Subcutaneous abdominal adipose tissue (tissue), 5 donors: ENCODE results near the gene MMD2.

Experiments used
- H3K27ac ChIP-seq: one replicate; pipeline ENCODE4 v1.7.0; 2013; ENCODE audit warnings: low read depth, mild to moderate bottlenecking, inconsistent platforms, low read length, moderate library complexity
- H3K27me3 ChIP-seq, 5 donors: one replicate each; pipeline ENCODE4 v1.7.0; 2013; ENCODE audit warnings: low read length in 5 of 5, inconsistent platforms in 1 of 5; ENCODE audit not compliant: control insufficient read depth in 5 of 5, insufficient read depth in 4 of 5
- H3K36me3 ChIP-seq, 5 donors: one replicate each; pipeline ENCODE4 v1.7.0; 2013; ENCODE audit warnings: low read length in 5 of 5; ENCODE audit not compliant: control insufficient read depth in 5 of 5, insufficient read depth in 5 of 5
- H3K4me1 ChIP-seq, 5 donors: one replicate each; pipeline ENCODE4 v1.7.0; 2013; ENCODE audit warnings: low read length in 5 of 5, mild to moderate bottlenecking in 3 of 5, moderate library complexity in 1 of 5; ENCODE audit not compliant: control insufficient read depth in 5 of 5, insufficient read depth in 5 of 5
- H3K4me3 ChIP-seq, 5 donors: one replicate each; pipeline ENCODE4 v1.7.0; 2013; ENCODE audit warnings: low read length in 5 of 5, low read depth in 1 of 5
- H3K9ac ChIP-seq, 5 donors: one replicate each; pipeline ENCODE4 v1.7.0; 2013; ENCODE audit warnings: low read length in 5 of 5, mild to moderate bottlenecking in 4 of 5, moderate library complexity in 3 of 5
- H3K9me3 ChIP-seq, 5 donors: one replicate each; pipeline ENCODE4 v1.7.0; 2013; ENCODE audit warnings: low read length in 5 of 5; ENCODE audit not compliant: control insufficient read depth in 5 of 5
- donor health status: healthy.
- donor health status: healthy.
- donor health status: healthy.
- donor health status: healthy.
- donor health status: healthy.

MMD2 gene

GRCh38 chr7:4958477-4959301 is at the start of gene MMD2:
TSS of gene MMD2 (minus strand) at chr7:4959187. CDS start at chr7:4959017, 170 bp downstream.
- Histone ChIP-seq H3K4me3 (no peak within 1 kb of the TSS), H3K27me3 (peaks cover 26 to 35% (median 29%) of the 10 kb centered on the region in 5 donors), H3K9ac (no peak within 1 kb of the TSS), H3K9me3 (no peaks in the 10 kb centered on the region), H3K36me3 (no peaks in the 10 kb centered on the region), H3K4me1 (peaks cover 0 to 4% (median 3%) of the 10 kb centered on the region in 5 donors), H3K27ac (no peak within 1 kb of the TSS)

DNA sequence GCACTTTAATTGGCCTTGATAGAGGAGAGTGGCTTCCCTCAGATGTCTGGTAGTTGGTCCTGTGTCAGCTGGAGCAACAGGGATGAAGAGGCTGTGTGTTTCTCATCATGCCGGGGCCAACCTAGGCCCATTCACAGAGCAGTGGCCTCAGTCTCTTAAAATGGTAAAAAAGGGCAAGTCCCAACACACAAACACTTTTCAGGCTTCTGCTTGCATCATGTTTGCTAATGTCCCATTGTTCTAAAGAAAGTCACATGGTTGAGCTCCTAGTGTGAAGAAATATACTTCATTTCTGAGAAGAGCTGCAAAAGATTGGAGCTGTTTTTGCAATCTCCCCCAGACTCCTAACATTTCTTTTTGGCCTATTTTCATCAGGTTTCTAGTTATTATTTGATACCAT is 46.1 kb upstream of the MMD2 start:
- peaks cover 0 to 5% (median 0%) of the 10 kb centered on the region in 5 donors for H3K4me1 ChIP-seq
- H3K36me3 ChIP-seq, result peaks cover 0 to 18% (median 7%) of the 10 kb centered on the region in 5 donors
- no peaks in the 10 kb centered on the region for H3K9me3 ChIP-seq
- H3K4me3 ChIP-seq, result no peak overlapping the region
- H3K27ac ChIP-seq, result no peak overlapping the region
- H3K27me3 ChIP-seq, result no peaks in the 10 kb centered on the region
- no peak overlapping the region for H3K9ac ChIP-seq

DNA sequence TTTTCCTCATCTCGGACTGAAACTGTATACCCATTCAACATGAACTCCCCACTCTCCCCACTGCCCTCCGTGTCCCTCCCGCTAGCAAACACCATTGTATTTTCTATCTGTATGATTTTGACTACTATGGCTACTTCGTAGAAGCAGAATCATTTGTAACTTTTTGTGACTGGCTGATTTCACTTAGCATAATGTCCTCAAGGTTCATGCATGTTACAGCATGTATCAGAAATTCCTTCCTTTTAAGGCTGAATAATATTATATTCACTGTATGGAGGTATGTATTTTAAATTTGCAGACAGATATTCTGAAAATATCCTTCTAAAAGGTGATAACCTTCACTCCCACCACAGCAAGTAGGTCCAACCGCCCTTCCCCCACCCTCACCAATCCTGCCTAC is 42.9 kb upstream of the MMD2 start:
- no peak overlapping the region for H3K27ac ChIP-seq
- H3K27me3 ChIP-seq, result no peaks in the 10 kb centered on the region
- no peak overlapping the region for H3K9ac ChIP-seq

DNA sequence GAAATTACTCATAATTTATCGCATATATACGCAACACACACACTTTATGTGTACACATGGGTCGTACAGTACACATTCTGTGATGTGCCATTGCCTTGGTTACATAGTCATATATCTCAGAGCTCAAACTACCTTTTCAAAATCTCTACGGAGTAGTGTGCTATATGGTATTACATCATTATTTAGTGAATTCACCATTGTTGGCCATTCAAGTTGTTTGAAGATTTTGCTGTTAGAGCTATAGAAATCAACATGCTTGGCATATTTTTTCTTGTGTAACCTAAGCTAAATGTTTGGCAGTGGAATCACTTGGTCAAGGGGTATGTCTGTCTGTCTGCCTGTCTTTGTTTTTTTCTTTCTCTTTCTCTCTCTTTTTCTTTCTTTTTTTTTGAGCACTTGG is 42.0 kb upstream of the MMD2 start:
- Histone ChIP-seq H3K9ac (no peak overlapping the region), H3K4me3 (no peak overlapping the region), H3K27ac (no peak overlapping the region), H3K4me1 (peaks cover 0 to 5% (median 0%) of the 10 kb centered on the region in 5 donors), H3K36me3 (peaks cover 0 to 44% (median 29%) of the 10 kb centered on the region in 5 donors), H3K27me3 (no peaks in the 10 kb centered on the region), H3K9me3 (no peaks in the 10 kb centered on the region)

More for the DNA sequence above, 42.9 kb upstream of the MMD2 start:
- H3K4me3 ChIP-seq, result no peak overlapping the region
- H3K36me3 ChIP-seq, result peaks cover 0 to 35% (median 20%) of the 10 kb centered on the region in 5 donors
- peaks cover 0 to 5% (median 0%) of the 10 kb centered on the region in 5 donors for H3K4me1 ChIP-seq
- H3K9me3 ChIP-seq, result no peaks in the 10 kb centered on the region

- Histone ChIP-seq H3K27ac (no peak overlapping the region), H3K36me3 (peaks cover 0 to 56% (median 43%) of the 10 kb centered on the region in 5 donors), H3K9ac (no peak overlapping the region), H3K9me3 (no peaks in the 10 kb centered on the region), H3K4me1 (peaks cover 0 to 5% (median 0%) of the 10 kb centered on the region in 5 donors), H3K27me3 (no peaks in the 10 kb centered on the region), H3K4me3 (no peak overlapping the region)
Measured at GRCh38 chr7:4999369-4999950, 40.5 kb upstream of the MMD2 start.

- Histone ChIP-seq H3K27me3 (no peaks in the 10 kb centered on the region), H3K36me3 (peaks cover 0 to 62% (median 49%) of the 10 kb centered on the region in 5 donors), H3K9me3 (no peaks in the 10 kb centered on the region), H3K4me3 (no peak overlapping the region), H3K4me1 (peaks cover 0 to 5% (median 0%) of the 10 kb centered on the region in 5 donors), H3K9ac (no peak overlapping the region), H3K27ac (no peak overlapping the region)
Measured at GRCh38 chr7:4998910-4999309, 39.9 kb upstream of the MMD2 start.

DNA sequence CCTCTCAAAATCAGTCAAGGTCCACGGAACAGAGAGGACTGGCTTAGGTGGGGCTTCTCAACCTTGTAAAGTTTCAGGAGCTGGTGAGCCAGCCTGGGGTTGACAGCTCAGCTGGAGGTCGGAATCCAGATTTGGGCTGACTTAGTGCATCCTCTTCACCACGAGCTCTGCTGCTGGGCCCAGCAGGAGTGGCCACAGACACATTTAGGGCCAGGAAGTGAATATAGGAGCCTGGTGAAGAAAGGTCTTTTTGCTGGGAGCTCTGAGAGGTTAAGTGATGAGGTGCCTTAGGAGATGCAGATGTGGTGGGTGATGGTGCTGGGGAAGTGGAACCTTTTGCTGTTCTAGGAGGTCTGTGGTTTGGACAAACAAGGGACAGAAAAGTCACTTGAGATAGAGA is 39.3 kb upstream of the MMD2 start:
- Histone ChIP-seq H3K4me1 (peaks cover 0 to 5% (median 0%) of the 10 kb centered on the region in 5 donors), H3K27me3 (no peaks in the 10 kb centered on the region), H3K9ac (no peak overlapping the region), H3K9me3 (no peaks in the 10 kb centered on the region), H3K27ac (no peak overlapping the region), H3K4me3 (no peak overlapping the region), H3K36me3 (peaks cover 0 to 69% (median 55%) of the 10 kb centered on the region in 5 donors)

DNA sequence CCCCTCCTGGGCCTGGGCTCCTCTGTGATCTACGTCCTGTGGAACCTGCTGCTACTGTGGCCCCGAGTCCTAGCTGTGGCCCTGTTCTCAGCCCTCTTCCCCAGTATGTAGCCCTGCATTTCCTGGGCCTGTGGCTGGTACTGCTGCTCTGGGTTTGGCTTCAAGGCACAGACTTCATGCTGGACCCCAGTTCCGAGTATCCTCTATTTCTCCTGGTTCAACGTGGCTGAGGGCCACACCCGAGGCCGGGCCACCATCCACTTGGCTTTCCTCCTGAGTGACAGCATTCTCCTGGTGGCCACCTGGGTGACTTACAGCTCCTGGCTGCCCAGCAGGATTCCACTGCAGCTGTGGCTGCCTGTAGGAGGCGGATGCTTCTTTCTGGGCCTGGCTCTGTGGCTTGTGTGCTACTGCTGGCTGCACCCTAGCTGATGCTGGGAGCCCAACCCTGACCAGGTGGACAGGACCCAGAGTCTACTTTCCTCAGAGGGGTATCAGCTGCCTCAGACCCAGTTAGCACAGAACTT is 37.8 kb upstream of the MMD2 start:
- no peak overlapping the region for H3K27ac ChIP-seq
- H3K36me3 ChIP-seq, result peaks cover 0 to 76% (median 66%) of the 10 kb centered on the region in 5 donors
- no peak overlapping the region for H3K9ac ChIP-seq

DNA sequence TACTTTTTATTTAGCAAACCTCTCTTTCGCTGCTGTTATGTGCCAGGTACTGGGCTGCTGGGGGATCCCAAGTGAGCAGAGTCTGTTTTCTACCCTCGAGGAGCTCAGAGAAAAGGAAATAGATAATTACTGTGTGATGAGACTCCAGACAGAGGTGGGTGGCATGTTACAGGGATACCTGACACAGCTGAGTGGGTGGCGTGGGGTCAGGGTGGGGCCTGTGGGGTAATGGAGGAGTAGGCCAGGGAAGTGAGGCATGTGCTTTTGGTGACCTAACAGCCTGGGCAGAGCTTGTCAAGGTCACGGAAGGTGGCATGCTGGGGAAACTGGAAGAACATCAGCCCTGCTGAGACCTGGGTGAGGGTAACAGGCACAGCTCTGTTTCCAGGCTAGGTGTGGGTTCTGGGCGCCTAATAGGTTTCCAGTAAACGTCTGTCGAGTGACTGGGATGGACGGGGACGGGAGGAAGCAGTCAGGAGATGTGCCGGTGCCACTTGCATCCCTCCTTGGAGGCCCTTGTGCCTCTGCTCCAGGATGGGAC is 36.5 kb upstream of the MMD2 start:
- H3K36me3 ChIP-seq, result peaks cover 0 to 81% (median 70%) of the 10 kb centered on the region in 5 donors

More for the DNA sequence above, 37.8 kb upstream of the MMD2 start:
- no peaks in the 10 kb centered on the region for H3K9me3 ChIP-seq
- no peaks in the 10 kb centered on the region for H3K27me3 ChIP-seq
- no peak overlapping the region for H3K4me3 ChIP-seq
- H3K4me1 ChIP-seq, result peaks cover 0 to 5% (median 0%) of the 10 kb centered on the region in 5 donors

DNA sequence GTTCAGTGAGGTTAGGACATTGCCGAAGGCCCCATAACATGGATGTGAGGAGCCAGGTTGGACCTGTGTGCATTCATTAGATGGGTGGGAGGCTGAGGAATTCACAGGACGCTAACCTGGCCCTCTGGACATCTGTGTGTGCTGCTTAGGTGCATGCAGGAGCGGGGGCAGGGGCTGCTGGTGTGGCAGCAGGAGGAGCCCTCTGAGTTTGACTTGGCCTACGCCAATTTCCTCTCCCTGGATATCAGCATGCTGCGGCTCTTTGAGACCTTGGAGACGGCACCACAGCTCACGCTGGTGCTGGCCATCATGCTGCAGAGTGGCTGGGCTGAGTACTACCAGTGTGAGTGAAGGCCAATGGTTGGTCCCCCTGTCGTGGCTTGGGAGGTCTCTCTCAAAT is 34.5 kb upstream of the MMD2 start:
- Histone ChIP-seq H3K9me3 (no peaks in the 10 kb centered on the region), H3K27me3 (no peaks in the 10 kb centered on the region), H3K4me3 (no peak overlapping the region), H3K36me3 (peaks cover 6 to 87% (median 77%) of the 10 kb centered on the region in 5 donors), H3K4me1 (no peaks in the 10 kb centered on the region), H3K9ac (no peak overlapping the region), H3K27ac (no peak overlapping the region)

More for the DNA sequence above, 36.5 kb upstream of the MMD2 start:
- Histone ChIP-seq H3K9me3 (no peaks in the 10 kb centered on the region), H3K4me1 (no peaks in the 10 kb centered on the region), H3K4me3 (no peak overlapping the region), H3K27ac (no peak overlapping the region), H3K27me3 (no peaks in the 10 kb centered on the region), H3K9ac (no peak overlapping the region)
